GM23248 (cell line): ENCODE results near the gene TTC28.

Experiments used
- EZH2 ChIP-seq: fragments of 200-600 bp; sonication (generic); IDR thresholded peaks from 2 replicates; pipeline ENCODE4 v1.6.1; 2018; ENCODE audit warnings: antibody characterized with exemption, mild to moderate bottlenecking; ENCODE audit not compliant: insufficient read depth, poor library complexity, severe bottlenecking
- EZH2phosphoT487 ChIP-seq: fragments of 200-600 bp; sonication (generic); IDR thresholded peaks from 2 replicates; pipeline ENCODE4 v1.6.1; 2018; ENCODE audit warnings: antibody characterized with exemption, moderate library complexity, mild to moderate bottlenecking, low read depth; ENCODE audit not compliant: insufficient read depth

- TF ChIP-seq EZH2phosphoT487 (no peak), EZH2 (no peak)
Measured at GRCh38 chr22:28474330-28474729, 205.3 kb downstream of the TTC28 start.
